ENCODE measurements around the gene ERBB2. TPM values are rescaled to one million over a fixed set of nuclear protein-coding genes. Genes with fewer than 3 reads are reported as not detected.

Gene ERBB2
- 11.9 and 12.4 TPM in 2 replicates for total RNA-seq (2014; rRNA removed; shearing (Covaris generic))
- polyA plus RNA-seq (2015; cell fraction: cytosol; rRNA removed) = 13.7 and 20.6 TPM in 2 replicates
- polyA plus RNA-seq (2015; cell fraction: nucleus; rRNA removed) = 31.0 and 35.3 TPM in 2 replicates

- DNase-seq (ENCODE audit: low read depth, low spot score) = peak; percentile 45
- in situ Hi-C loops (cut with HindIII; ENCODE audit: low pct_unique_long_range_greater_than_20kb, low sequenced_read_pairs) = no loop called here
These were observed at the start of gene ERBB2 for GRCh38 chr17:39699818-39700147. Gene ERBB2, plus strand, starts transcription at chr17:39700064. Its CDS starts 175 bp downstream, at chr17:39700239.

DNA sequence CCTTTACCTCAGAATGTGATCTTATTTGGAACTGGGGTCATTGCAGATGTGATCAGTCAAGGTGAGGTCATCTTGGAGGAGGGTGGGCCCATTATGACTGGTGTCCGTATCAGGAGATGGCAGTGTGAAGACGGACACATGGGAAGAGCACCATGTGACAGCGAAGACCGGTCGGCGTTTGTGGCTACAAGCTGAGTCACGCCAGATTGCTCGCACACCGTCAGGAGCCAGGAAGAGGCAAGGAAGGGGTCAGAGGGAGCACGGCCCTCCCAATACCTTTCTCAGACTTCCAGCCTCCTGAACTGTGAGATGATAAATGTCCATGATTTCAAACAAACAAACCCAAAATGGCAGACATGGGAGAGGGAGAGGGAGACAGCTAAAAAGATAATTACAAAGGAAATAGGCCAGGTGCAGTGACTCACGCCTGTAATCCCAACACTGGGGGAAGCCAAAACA lies 49.7 kb upstream of the ERBB2 start:
- in situ Hi-C loops (cut with HindIII; ENCODE audit: low pct_unique_long_range_greater_than_20kb, low sequenced_read_pairs) = no loop called here
- no peak for DNase-seq (ENCODE audit: low read depth, low spot score)

- in situ Hi-C loops (cut with HindIII; ENCODE audit: low pct_unique_long_range_greater_than_20kb, low sequenced_read_pairs) = no loop called here
- no peak for DNase-seq (ENCODE audit: low read depth, low spot score)
These were observed 47.8 kb upstream of the ERBB2 start for GRCh38 chr17:39651923-39652586.

DNA sequence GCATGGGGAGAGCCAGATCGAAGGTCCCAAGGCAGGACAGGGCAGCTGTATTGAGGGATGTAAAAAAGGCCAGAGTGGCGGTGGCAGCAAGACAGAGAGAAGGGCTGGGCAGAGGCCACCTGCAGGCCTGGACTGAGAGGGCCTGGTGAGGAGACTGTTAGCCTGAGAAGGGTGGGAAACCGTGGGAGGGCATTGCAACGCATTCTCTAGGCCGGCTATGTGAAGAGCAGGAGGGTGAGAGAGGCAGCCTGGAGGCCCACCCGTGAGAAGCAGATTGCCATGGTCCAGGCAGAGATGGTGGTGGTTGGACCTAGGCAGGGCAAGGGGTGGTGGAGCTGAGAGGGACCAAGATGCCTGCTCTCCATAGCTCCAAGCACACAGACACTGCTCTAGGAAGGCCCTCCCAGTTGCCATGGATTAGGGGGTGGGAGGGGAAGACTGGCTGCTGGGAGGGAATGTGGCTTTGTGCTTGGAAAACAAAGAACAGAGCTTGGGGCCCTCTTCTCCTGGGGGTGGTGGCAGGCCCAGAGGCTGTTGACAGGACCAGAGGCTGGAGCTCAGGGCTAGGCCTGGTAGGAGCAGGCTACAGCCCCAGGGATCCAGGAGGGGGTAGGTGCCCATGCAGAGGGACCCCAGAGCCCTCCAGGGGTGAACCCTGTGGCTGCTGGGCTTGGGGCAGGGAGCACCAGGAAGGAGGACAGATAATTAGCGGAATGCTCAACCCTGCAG lies 47.1 kb upstream of the ERBB2 start:
- no peak for DNase-seq (ENCODE audit: low read depth, low spot score)
- in situ Hi-C loops (cut with HindIII; ENCODE audit: low pct_unique_long_range_greater_than_20kb, low sequenced_read_pairs) = no loop called here

DNA sequence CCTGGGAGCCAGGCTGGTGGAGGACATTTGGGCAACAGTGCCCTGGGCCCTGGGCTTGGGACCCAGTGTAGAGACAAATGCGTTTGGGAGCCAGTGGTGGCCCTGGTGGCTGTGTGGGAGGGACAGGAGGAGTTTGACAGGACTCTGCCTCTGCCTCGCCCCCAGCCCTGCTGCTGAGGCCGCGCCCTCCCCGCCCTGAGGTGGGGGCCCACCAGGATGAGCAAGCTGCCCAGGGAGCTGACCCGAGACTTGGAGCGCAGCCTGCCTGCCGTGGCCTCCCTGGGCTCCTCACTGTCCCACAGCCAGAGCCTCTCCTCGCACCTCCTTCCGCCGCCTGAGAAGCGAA lies 46.6 kb upstream of the ERBB2 start:
- DNase-seq (ENCODE audit: low read depth, low spot score) = no peak
- in situ Hi-C loops (cut with HindIII; ENCODE audit: low pct_unique_long_range_greater_than_20kb, low sequenced_read_pairs) = no loop called here

DNA sequence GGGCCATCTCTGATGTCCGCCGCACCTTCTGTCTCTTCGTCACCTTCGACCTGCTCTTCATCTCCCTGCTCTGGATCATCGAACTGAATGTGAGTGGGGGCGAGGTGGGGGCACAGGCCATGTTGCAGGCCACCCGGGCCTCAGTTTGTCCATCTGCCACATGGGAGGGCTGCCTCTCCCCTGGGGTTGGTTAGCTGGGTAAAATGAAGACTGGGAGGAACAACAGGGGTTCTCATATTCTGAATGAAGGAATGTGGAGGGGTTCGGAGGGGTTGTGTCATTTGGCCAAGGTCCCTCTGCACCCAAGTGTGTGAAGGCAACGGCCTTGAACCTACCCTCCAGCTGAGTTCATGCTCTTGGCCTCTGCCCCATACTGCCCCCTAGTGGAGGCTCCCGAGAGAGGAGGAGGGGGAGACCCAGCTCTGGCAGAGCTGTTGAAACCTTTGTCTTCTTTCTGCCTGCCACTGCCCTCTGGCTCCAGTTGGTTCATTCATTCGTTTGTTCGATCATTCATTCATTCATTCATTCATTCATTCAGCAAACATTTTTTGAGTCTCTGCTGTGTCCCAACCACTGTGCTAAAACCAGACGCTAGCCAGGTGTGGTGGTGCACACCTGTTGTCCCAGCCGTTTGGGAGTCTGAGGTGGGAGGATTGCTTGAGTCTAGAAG lies 46.1 kb upstream of the ERBB2 start:
- in situ Hi-C loops (cut with HindIII; ENCODE audit: low pct_unique_long_range_greater_than_20kb, low sequenced_read_pairs) = no loop called here
- peak; percentile 81 for DNase-seq (ENCODE audit: low read depth, low spot score)

GRCh38 chr17:39655105-39655504 lies 44.8 kb upstream of the ERBB2 start:
- DNase-seq (ENCODE audit: low read depth, low spot score) = no peak
- in situ Hi-C loops (cut with HindIII; ENCODE audit: low pct_unique_long_range_greater_than_20kb, low sequenced_read_pairs) = no loop called here

DNA sequence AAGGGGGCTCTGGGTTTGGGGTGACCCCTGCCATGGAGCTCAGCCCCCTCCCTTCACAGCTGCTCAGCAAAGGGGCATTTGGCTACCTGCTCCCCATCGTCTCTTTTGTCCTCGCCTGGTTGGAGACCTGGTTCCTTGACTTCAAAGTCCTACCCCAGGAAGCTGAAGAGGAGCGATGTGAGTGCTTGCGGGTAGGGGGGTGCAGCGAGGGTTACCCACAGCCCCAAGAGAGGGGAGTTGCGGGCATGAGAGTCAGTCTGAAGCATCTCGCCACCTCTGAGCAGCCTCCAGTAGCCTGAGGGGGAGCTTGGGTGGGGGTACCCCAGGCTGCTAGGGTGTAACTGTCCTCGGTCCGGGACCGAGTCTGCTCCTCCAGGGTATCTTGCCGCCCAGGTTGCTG lies 41.5 kb upstream of the ERBB2 start:
- no peak for DNase-seq (ENCODE audit: low read depth, low spot score)
- in situ Hi-C loops (cut with HindIII; ENCODE audit: low pct_unique_long_range_greater_than_20kb, low sequenced_read_pairs) = no loop called here

DNA sequence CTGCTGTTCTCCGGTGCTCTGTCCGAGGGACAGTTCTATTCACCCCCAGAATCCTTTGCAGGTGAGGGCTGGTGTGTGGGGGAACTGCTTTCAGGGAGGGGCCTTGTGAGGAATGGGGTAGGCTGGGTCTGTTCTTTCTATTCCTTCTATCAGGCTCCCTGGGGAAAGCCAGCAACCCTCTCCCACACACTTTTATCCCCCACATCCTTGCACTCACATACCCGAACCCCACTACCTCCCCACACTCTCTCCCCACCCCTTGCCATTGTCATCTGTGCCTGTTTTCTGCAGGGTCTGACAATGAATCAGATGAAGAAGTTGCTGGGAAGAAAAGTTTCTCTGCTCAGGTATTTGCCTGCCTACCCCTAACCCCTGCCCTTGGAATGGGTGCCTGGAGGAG lies 41.1 kb upstream of the ERBB2 start:
- in situ Hi-C loops (cut with HindIII; ENCODE audit: low pct_unique_long_range_greater_than_20kb, low sequenced_read_pairs) = no loop called here
- DNase-seq (ENCODE audit: low read depth, low spot score) = no peak

GRCh38 chr17:39659279-39660010 lies 40.4 kb upstream of the ERBB2 start:
- in situ Hi-C loops (cut with HindIII; ENCODE audit: low pct_unique_long_range_greater_than_20kb, low sequenced_read_pairs) = no loop called here
- DNase-seq (ENCODE audit: low read depth, low spot score) = no peak

GRCh38 chr17:39660011-39660360 lies 39.9 kb upstream of the ERBB2 start:
- in situ Hi-C loops (cut with HindIII; ENCODE audit: low pct_unique_long_range_greater_than_20kb, low sequenced_read_pairs) = no loop called here

GRCh38 chr17:39660397-39661385 lies 39.2 kb upstream of the ERBB2 start:
- in situ Hi-C loops (cut with HindIII; ENCODE audit: low pct_unique_long_range_greater_than_20kb, low sequenced_read_pairs) = no loop called here
- no peak for DNase-seq (ENCODE audit: low read depth, low spot score)

More at GRCh38 chr17:39660011-39660360, 39.9 kb upstream of the ERBB2 start:
- DNase-seq (ENCODE audit: low read depth, low spot score) = no peak

GRCh38 chr17:39661744-39662541 lies 37.9 kb upstream of the ERBB2 start:
- in situ Hi-C loops (cut with HindIII; ENCODE audit: low pct_unique_long_range_greater_than_20kb, low sequenced_read_pairs) = no loop called here

GRCh38 chr17:39662551-39663339 lies 37.1 kb upstream of the ERBB2 start:
- in situ Hi-C loops (cut with HindIII; ENCODE audit: low pct_unique_long_range_greater_than_20kb, low sequenced_read_pairs) = no loop called here
- DNase-seq (ENCODE audit: low read depth, low spot score) = no peak

More at GRCh38 chr17:39661744-39662541, 37.9 kb upstream of the ERBB2 start:
- no peak for DNase-seq (ENCODE audit: low read depth, low spot score)

GRCh38 chr17:39663340-39663687 lies 36.5 kb upstream of the ERBB2 start:
- in situ Hi-C loops (cut with HindIII; ENCODE audit: low pct_unique_long_range_greater_than_20kb, low sequenced_read_pairs) = no loop called here
- no peak for DNase-seq (ENCODE audit: low read depth, low spot score)

All from SK-MEL-5 (cell line).